Activated naive CD4-positive, alpha-beta T cell treated with anti-CD3 and anti-CD28 coated beads, Interleukin-2, amount 10 ng/mL, durations not matched to agents 5 hours and 36 hours (primary cell): ENCODE measurements around the gene C20orf144. TPM values are rescaled to one million over a fixed set of nuclear protein-coding genes. Genes with fewer than 3 reads are reported as not detected.

ENCODE experiments used
- total RNA-seq, 2 experiments: library from RNA; stranded (reverse); gene quantifications; one replicate each; pipeline ENCODE4 v1.2.3, GENCODE V29; 2021

Gene C20orf144
- total RNA-seq = under 1 TPM; 0.18 to 0.22 TPM

DNA sequence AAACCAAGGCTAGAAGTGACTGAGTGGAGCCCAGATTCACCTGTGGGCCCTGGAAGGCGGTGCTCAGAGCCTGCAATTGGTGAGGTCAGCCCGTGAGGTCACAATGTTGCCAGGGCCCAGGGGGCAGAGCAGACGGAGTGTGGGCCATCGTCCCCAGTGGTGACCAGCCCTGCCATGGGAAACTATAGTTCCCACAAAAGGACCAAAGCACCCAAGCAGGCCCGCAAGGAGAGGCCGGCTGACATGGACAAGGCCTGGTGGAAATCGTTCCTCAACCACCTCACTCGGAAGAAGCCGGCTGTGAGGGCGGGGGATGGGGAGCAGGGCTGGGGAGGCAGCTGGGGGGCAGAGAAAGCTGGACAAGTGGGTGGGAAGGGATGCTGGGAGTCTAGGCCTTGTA lies at the start of gene C20orf144:
TSS of gene C20orf144 (plus strand) at position 156 of the 400 bp plus-strand sequence. CDS start at position 175, 19 bp downstream.

DNA sequence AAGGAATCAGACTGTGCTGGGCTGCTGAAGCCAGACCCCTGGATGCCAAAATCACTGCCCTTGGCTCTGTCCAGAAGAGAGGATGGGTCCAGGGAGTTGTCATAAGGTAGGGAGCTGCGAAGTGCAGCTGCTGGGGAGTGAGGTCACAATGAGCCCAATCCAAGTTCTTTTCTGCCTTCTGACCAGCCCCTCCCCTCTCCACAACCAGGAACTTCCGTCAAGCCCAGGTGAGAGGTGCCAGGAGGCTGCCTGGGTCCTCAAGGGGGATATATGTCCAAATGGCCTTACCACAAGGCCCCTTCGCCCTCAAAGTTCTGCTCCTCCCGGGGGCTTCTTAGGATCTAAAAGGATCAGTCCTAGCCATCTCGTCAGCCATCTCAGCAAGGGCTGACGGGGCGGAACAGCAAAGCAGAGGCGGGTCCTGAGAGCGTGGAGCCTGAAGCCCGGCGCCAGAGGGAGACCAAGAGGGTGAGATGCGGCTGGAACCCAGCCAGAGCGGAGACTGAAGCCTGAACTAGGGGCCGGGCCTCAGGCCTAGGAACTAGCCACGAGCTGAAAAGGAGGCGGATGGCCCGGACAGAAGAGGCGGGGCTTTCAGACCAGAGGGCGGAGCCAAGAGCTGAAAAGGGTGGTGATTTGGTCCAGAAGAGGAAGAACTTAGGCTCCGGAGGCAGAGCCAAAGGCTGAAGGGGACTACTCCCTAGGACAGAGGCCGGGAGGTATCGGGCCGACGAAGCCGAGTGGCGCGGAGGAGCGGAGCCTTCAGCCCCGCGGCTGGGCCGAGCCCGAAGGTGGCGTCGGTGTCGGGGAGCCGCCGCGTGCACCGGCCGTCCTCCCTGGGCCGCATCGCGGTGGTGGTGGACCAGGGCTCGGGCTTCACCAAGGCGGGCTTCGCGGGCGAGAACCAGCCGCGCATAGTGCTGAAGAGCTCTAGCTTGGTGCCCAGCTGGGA lies 4.4 kb downstream of the C20orf144 start, which contains the start of gene ACTL10:
TSS of gene ACTL10 (plus strand) at position 651 of the 952 bp plus-strand sequence. CDS start 555 bp downstream, outside the sequence.

DNA sequence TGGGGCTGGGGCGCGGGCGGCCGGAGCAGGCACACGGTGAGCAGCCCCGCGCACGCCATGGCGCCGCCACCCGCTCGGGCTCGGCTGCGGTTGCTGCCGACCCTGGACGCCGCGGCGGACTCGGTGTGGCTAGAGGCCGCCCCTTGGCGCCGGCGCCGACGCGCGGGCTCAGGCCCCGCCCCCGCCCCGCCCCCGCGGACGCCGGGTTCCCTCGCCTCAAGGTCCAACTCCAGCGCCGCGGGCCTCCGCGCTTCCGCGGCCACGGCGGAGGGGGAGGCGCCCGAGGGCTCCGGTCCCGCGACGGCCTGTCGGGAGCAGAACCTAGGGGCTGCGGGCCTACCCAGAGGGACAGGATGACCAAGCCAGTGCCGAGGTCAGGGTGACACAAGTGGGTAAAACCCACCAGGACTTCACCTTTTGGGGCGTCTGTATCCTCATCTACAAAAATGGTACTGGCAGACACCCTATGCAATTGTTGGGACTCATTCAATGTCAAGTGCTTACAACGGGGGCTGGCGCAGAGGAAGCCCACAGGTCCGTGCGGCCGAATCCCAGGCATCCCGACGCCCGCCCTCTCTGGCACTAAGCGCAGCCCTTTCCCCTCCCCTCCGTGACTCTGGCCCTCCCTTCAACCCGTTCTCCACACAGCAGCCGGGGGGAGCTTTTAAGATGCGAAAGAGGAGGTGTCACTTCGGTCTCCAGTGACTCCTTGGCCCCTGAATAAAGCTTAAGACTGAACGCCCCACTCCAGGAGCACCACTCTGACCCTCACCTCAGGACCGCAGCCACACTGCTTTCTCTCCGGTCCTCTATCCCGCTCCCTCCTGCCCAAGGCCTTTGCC lies 12.4 kb downstream of the C20orf144 start, which contains the start of gene NECAB3:
TSS of gene NECAB3 (minus strand) at position 135 of the 842 bp plus-strand sequence. CDS start at position 59, 76 bp downstream.

DNA sequence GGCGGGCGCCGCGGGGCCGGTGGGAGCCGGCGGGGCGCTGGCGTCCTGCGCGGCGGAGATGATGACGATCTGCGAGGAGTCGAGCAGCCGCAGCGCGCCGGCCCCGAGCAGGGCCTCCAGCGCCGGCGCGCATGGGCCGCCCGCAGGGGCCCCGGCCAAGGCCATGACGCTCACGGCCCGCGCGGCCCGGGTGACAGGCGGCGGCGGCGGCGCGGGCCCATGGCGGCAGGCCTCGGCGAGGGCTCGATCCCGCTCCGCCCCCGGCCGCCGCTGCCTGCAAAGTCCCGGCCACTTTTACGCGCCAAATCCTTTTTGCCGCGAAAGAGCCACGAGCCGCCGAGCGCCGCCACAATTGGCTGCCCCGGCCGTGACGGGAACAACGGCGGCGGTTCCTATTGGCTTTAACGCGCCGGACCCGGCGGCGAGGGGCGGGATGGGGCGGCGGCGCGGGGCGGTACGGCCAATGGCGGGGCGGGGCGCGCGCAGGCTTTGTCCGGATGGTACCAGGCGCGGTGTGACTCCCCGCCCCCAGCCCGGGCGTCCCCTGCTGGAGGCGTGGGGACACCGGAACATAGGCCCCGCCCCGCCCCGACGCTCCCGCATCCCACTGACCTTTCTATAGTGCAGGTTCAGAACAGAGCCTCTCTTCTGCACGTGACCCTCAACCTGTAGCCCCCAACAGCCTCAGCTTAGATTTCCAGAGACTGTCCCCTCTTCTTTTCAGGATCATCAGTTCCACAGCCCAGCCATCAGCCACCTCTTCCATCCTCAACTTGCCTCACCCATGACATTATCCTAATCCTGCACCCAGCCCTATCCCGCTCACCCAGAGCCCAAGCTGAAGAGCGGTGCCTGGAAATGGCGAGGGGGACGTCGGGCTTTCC lies 24.2 kb downstream of the C20orf144 start, which contains the start of gene E2F1:
TSS of gene E2F1 (minus strand) at position 286 of the 884 bp plus-strand sequence. CDS start at position 165, 121 bp downstream.

Other genes with a start within 250 kb of the C20orf144 start
- gene SNTA1, start 218.6 kb upstream of the C20orf144 start, total RNA-seq = 1 to 10 TPM; 6.2 to 7.0 TPM
- gene CBFA2T2, start 172.2 kb upstream of the C20orf144 start, total RNA-seq = 10 to 100 TPM; 17.9 to 20.5 TPM
- 1 to 10 TPM; 4.9 TPM for gene ACTL10, start 4.6 kb downstream of the C20orf144 start, total RNA-seq
- gene NECAB3, start 12.1 kb downstream of the C20orf144 start, total RNA-seq = 10 to 100 TPM; 51.5 to 53.6 TPM
- 10 to 100 TPM; 48.2 to 52.9 TPM for gene E2F1, start 24.1 kb downstream of the C20orf144 start, total RNA-seq
- 10 to 100 TPM; 14.4 to 16.4 TPM for gene PXMP4, start 58.0 kb downstream of the C20orf144 start, total RNA-seq
- gene ZNF341, start 69.7 kb downstream of the C20orf144 start, total RNA-seq = 1 to 10 TPM; 4.3 to 4.4 TPM
- gene CHMP4B, start 149.0 kb downstream of the C20orf144 start, total RNA-seq = 10 to 100 TPM; 95.0 to 96.5 TPM